Duodenal mucosa (tissue), 2 donors: Measurements from ENCODE around the gene MRPL9.

ENCODE experiments used
- H3K27ac ChIP-seq: one replicate; pipeline ENCODE4 v1.7.0; 2013; ENCODE audit warnings: low read depth, low read length
- H3K27me3 ChIP-seq, 2 donors: one replicate each; pipeline ENCODE4 v1.7.0; 2013; ENCODE audit warnings: low read length in 2 of 2, control low read depth in 1 of 2; ENCODE audit not compliant: insufficient read depth in 2 of 2, control insufficient read depth in 1 of 2
- H3K36me3 ChIP-seq, 2 donors: one replicate each; pipeline ENCODE4 v1.7.0; 2013; ENCODE audit warnings: low read length in 2 of 2, control low read depth in 1 of 2; ENCODE audit not compliant: insufficient read depth in 2 of 2, control insufficient read depth in 1 of 2
- H3K4me1 ChIP-seq, 2 donors: one replicate each; pipeline ENCODE4 v1.7.0; 2013; ENCODE audit warnings: low read length in 2 of 2, control low read depth in 1 of 2; ENCODE audit not compliant: insufficient read depth in 2 of 2, control insufficient read depth in 1 of 2
- H3K4me3 ChIP-seq, 2 donors: one replicate each; pipeline ENCODE4 v1.7.0; 2013; ENCODE audit warnings: low read length in 2 of 2, low read depth in 1 of 2
- H3K9ac ChIP-seq, 2 donors: one replicate each; pipeline ENCODE4 v1.7.0; 2013; ENCODE audit warnings: low read length in 2 of 2, low read depth in 1 of 2
- H3K9me3 ChIP-seq, 2 donors: one replicate each; pipeline ENCODE4 v1.7.0; 2013; ENCODE audit warnings: low read length in 2 of 2, control low read depth in 1 of 2; ENCODE audit not compliant: control insufficient read depth in 1 of 2

The MRPL9 gene

DNA sequence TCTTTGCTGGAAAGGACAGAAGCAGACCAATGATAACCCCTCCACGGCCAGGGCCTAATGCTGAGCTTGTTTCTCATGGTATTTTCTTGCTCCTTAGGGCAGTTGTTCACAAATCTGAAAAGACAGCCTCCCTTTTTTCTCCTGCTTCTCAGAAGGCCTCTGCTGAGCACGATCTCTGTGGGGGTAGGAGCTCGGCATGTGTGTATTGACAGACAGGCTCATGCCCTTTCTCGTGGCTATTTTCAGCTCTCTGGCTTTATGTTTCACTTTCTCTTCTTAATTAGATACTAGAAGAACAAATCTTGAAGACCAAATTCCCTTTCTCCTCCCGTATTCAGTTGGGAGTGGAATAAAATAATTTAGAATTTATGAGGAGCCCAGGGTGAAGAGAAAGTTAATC, 42.7 kb downstream of the MRPL9 start:
- H3K27me3 ChIP-seq: peaks cover 6 to 11% of the 10 kb centered on the region in 2 donors
- peak overlapping the region; percentile 66 to 74 for H3K4me3 ChIP-seq
- peaks cover 18 to 19% of the 10 kb centered on the region in 2 donors for H3K4me1 ChIP-seq
- H3K9me3 ChIP-seq: no peaks in the 10 kb centered on the region
- H3K9ac ChIP-seq: peak overlapping the region; percentile 58 to 73
- no peaks in the 10 kb centered on the region for H3K36me3 ChIP-seq
- peak overlapping the region; percentile 5 for H3K27ac ChIP-seq

DNA sequence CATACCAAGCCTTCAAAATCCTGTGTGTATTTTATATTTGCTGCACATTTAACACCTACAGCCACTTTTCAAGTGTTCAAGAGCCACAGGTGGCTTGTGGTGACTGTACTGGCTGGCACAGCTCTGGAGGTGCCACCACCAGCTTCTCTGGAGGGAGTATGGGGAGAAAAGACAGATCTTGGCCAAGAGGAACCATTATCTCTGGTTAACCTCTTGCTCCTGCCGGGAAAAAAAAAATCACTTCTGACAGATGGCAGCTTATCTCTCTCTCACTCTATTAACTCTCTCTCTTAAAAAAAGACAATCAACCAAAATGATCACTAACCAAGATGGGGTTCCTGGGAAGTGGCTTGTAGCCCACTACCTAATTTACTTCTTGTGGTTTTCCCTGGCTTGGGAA, 43.2 kb downstream of the MRPL9 start:
- H3K27me3 ChIP-seq: peaks cover 6 to 11% of the 10 kb centered on the region in 2 donors

DNA sequence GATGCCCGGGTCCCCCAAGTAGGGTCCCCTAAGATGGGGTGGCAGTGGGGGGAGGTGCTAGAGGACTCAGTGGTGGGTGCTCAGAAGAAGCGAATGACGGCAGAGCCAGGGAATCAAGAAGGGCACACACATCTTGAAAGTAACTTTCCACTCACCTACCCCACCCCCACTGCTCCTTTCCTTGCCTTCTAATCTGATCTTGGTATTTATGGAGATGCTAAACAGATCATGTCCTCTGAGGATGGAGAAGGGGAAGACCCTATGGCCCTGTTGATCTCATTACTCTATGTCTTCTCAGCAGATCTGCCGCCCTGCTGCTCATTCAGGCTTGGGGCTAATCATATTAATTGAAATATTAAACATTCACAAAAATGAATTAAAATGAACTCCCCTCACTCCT, 44.6 kb downstream of the MRPL9 start:
- no peaks in the 10 kb centered on the region for H3K9me3 ChIP-seq
- H3K4me3 ChIP-seq: no peak overlapping the region
- peaks cover 6 to 11% of the 10 kb centered on the region in 2 donors for H3K27me3 ChIP-seq
- H3K36me3 ChIP-seq: no peaks in the 10 kb centered on the region
- H3K4me1 ChIP-seq: peaks cover 20 to 22% of the 10 kb centered on the region in 2 donors
- H3K9ac ChIP-seq: no peak overlapping the region
- H3K27ac ChIP-seq: no peak overlapping the region

More for the DNA sequence above, 43.2 kb downstream of the MRPL9 start:
- Histone ChIP-seq H3K36me3 (no peaks in the 10 kb centered on the region), H3K9me3 (no peaks in the 10 kb centered on the region), H3K9ac (peak overlapping the region; percentile 58 to 73), H3K27ac (peak overlapping the region; percentile 5), H3K4me3 (peak overlapping the region; percentile 66 to 74), H3K4me1 (peaks cover 18 to 19% of the 10 kb centered on the region in 2 donors)

DNA sequence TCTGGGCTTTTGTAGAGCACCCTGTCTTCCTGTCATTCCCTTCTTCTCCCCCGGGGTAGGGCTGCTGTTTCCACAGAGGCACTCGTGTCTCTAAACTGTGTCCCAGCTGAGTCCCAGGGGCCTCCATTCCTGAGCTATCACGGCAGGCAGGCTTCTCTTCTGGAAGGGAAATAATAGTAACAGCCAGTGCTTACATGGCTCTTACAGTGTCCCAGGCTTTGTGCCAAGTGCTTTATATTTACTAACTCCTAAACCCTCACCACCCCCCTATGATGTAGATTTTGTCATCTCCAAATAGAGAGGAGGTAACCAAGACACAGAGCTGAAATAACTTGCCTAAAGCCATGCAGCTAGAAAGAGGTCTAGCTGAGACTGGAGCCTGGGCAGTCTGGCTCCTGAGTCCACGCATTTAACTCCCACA, 45.3 kb downstream of the MRPL9 start:
- Histone ChIP-seq H3K4me3 (no peak overlapping the region), H3K4me1 (peaks cover 26 to 28% of the 10 kb centered on the region in 2 donors), H3K27me3 (peaks cover 6 to 11% of the 10 kb centered on the region in 2 donors), H3K9me3 (no peaks in the 10 kb centered on the region), H3K9ac (no peak overlapping the region), H3K36me3 (no peaks in the 10 kb centered on the region), H3K27ac (no peak overlapping the region)

DNA sequence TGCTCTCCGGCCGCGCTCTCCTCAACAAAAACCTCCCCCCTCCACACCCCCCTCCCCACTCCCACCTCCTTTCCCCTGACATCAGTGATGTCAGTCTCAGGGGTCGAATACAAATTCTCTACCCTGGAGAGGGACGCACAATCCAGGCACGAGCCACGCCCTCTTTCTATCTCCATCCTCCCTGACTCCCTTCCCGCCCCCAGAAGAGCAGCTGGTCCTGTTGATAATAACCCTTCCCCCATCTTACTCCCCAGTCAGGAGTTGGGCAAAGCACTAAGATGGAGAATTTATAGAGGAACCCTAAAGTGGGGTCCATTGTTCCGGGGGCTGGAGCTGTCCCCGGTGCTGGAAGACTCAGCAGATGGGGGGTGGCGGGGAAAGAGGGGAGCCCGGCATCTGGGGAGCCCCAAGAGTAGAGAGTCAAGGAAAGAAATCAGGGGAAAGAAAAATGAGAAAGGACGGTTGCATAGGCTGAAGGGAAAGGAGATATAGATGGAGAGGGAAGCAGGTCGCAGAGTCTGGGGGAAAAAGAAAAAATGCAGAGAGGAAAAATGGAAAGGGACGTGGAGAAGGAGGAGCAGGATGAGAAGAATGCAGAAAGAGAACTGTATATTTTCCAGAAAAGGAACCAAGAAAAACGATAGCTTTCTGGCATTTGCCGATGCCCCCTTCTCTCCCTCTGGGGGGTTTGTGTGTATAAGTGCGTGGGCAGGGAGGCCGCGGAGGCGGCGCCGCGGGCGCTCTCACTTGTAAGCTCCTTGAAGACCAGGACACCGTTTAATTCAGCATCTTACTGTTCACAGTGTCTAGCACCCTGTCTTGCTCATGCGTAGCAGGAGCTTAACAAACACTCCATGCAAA, 46.3 kb downstream of the MRPL9 start, which contains the start of gene CELF3:
Gene CELF3 (minus strand): TSS at position 33 of the 861 bp plus-strand sequence. CDS start 783 bp downstream, outside the sequence.
- Histone ChIP-seq H3K9me3 (no peaks in the 10 kb centered on the region), H3K36me3 (no peaks in the 10 kb centered on the region), H3K27ac (no peak within 1 kb of the TSS), H3K27me3 (peaks cover 6 to 11% of the 10 kb centered on the region in 2 donors), H3K4me3 (no peak within 1 kb of the TSS), H3K4me1 (peaks cover 35 to 38% of the 10 kb centered on the region in 2 donors), H3K9ac (no peak within 1 kb of the TSS)

DNA sequence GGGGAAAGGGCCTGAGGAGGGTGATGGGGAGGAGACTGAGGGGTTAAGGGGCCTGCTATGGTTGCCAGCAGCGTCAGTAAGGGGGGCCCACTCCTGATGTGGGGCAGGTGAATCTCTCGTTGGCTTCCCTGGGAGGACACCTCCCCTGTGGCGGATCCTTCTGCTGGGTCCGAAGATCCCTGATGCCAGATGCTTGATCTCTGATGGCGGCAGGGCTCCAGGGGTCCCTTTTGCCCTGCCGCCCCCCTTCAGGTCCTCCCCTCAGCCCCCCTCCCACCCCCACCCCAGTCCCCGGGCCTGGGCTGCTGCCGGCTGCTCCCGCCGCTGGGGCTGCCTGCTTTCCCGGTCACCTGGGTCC, 46.9 kb downstream of the MRPL9 start:
- Histone ChIP-seq H3K36me3 (no peaks in the 10 kb centered on the region), H3K9me3 (no peaks in the 10 kb centered on the region), H3K27ac (no peak overlapping the region), H3K27me3 (peaks cover 6 to 11% of the 10 kb centered on the region in 2 donors), H3K9ac (no peak overlapping the region), H3K4me1 (peaks cover 33 to 35% of the 10 kb centered on the region in 2 donors), H3K4me3 (no peak overlapping the region)

DNA sequence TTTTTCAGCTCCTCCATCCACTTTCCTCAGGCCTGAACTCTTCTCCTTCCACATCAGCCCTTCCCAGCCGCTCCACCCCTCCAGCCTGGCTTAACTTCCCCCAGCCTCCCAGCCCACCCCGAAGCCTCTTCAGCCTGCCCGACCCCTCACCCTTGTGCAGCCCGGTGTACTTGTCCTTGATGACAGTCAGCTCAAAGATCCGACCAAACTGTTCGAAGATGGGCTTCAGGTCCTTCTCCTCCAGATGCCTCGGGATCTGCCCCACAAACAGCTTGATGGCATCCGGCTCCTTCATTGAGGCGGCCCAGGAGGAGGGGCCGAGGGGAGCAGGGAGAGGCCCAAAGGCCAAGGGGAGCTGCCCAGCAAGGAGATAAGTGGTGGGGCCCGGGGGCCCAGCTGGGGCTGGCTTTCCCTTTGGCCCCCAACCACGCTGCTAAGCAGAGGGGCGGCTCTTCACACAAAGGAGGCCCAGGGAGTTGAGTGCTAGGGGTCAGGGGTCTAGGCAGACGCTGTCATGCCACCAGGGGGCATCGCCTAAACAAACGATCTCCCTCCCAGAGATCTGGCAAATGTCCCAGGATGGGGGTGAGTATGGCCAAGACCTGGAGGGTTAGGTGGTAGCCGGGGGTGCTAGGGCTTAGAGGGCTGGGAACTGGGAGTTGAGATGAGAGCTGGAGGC, 47.4 kb downstream of the MRPL9 start:
- H3K36me3 ChIP-seq: no peaks in the 10 kb centered on the region
- H3K27me3 ChIP-seq: peaks cover 6 to 11% of the 10 kb centered on the region in 2 donors
- H3K9me3 ChIP-seq: no peaks in the 10 kb centered on the region
- no peak overlapping the region for H3K27ac ChIP-seq
- H3K9ac ChIP-seq: no peak overlapping the region
- H3K4me1 ChIP-seq: peaks cover 31 to 33% of the 10 kb centered on the region in 2 donors
- H3K4me3 ChIP-seq: no peak overlapping the region

DNA sequence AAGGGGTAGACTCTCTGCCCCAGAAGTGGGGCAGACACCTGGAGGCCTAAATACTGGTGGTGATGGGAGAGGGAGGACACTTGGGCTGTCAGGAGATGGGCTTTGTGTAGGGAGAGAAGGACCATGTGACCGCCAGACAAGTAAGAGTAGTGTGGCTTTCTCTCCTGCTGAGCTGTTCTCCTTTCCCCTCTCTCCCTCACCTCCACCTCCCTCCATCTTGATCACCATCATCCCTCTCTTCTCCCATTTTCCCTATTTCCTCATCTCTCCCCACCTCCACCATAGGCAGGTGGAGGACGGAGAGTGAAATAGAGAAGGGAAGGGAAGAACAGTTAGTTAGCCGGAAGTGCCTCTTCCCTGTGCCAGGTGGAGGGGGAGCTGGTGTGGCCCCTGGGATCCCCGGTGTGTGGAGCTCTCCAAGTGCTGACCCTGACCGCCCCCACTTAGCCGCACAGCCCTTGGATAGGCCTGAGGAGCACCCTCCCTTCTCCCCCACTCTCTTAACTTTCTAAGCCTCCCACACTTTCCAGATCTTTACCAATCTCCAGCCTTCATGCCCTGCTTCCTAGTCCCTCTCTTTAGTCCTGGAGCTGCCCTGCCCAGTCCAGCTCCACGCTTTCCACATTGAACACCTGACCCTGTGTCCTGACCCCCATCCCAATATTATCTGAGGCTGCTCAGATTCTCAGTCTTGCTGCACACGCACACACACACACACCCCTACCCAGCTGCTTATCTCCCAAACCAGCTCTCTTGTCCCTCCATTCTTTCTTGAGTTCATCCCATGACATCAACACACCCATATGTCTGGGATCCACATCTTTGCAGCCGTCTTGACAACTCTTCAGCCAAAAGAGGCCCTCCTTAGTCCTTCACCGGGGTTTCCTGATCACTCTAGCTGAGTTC, 48.2 kb downstream of the MRPL9 start:
- H3K27me3 ChIP-seq: peaks cover 6 to 11% of the 10 kb centered on the region in 2 donors
- H3K9me3 ChIP-seq: no peaks in the 10 kb centered on the region
- H3K9ac ChIP-seq: no peak overlapping the region
- no peak overlapping the region for H3K27ac ChIP-seq
- H3K36me3 ChIP-seq: no peaks in the 10 kb centered on the region
- peaks cover 23 to 25% of the 10 kb centered on the region in 2 donors for H3K4me1 ChIP-seq
- H3K4me3 ChIP-seq: no peak overlapping the region

DNA sequence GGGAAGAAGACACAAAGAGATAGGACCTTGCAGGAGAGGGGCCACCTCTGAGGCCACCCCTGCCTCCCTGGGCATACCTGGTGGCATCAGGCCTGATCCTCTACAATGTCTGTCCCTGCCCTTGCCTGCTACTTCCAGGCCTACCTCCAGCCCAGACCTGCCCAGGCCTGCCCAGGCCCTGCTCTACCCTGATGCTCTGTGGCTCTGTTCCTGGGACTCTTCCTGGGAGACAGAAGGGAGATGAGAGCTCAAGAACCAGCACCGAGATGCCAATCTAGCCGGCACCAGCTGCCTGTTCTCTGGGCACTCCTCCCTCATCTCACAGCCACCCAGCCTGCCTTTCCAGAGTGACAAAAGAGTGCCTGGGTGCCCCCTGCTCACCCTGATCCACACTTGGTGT, 49.4 kb downstream of the MRPL9 start:
- Histone ChIP-seq H3K9me3 (no peaks in the 10 kb centered on the region), H3K9ac (no peak overlapping the region), H3K36me3 (no peaks in the 10 kb centered on the region), H3K4me3 (no peak overlapping the region), H3K27ac (no peak overlapping the region), H3K4me1 (peaks cover 22% of the 10 kb centered on the region in 2 donors), H3K27me3 (peaks cover 6 to 11% of the 10 kb centered on the region in 2 donors)
